Measurements from ENCODE around the gene E2F6.

Gene E2F6

DNA sequence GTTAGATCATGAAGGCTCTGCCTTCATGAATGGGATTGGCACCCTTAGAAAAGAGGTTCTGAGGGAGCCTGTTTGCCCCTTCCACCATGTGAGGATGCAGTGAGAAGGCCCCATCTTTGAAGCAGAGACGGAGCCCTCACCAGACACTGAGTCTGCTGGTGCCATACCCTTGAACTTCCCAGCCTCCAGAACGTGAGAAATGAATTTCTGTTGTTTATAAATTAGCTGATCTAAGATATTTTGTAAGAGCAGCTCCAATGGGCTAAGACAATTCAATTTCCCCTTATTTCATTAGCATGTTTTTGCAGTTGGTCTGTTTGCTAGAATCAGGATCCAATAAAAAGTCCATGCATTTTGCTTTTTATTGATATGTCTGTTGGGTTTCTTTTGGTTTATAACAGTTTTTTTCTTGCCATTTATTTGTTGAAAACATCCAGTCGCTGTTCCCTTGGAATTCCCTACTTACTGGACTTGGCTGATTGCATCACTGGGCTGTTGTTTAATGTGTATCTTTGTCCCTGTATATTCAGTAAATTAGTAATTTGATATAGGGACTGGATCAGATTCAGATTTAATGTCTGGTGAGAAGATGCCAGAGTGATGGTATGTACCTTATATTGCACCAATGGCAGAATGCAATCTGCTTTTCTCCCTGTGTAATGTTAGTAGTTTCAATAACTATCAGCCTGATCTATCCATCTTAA lies 43.8 kb upstream of the E2F6 start:
- H3K4me1 ChIP-seq (ENCODE audit: insufficient read depth, low read length, poor library complexity, severe bottlenecking): peaks cover 3% of the 10 kb centered on the region
- H3K4me2 ChIP-seq (ENCODE audit: low read depth, low read length, poor library complexity, severe bottlenecking): no peak overlapping the region
- no peaks in the 10 kb centered on the region for H3K36me3 ChIP-seq (ENCODE audit: insufficient read depth, low read length)
- no peaks in the 10 kb centered on the region for H4K20me1 ChIP-seq (ENCODE audit: insufficient read depth, low read length, poor library complexity, severe bottlenecking)
- no peaks in the 10 kb centered on the region for H3K79me2 ChIP-seq (ENCODE audit: insufficient read depth, low read length)
- H3K9me2 ChIP-seq (replicated peaks; ENCODE audit: low read depth, low read length): no peaks in the 10 kb centered on the region
- H2AFZ ChIP-seq (ENCODE audit: low read length): no peak overlapping the region
- no peaks in the 10 kb centered on the region for H3K27me3 ChIP-seq (ENCODE audit: insufficient read depth, low read length, poor library complexity, severe bottlenecking)
- TF ChIP-seq EZH2phosphoT487 (IDR thresholded peaks at IDR 0.05; ENCODE audit: borderline replicate concordance): no peak
- TF ChIP-seq, protein P1, sequence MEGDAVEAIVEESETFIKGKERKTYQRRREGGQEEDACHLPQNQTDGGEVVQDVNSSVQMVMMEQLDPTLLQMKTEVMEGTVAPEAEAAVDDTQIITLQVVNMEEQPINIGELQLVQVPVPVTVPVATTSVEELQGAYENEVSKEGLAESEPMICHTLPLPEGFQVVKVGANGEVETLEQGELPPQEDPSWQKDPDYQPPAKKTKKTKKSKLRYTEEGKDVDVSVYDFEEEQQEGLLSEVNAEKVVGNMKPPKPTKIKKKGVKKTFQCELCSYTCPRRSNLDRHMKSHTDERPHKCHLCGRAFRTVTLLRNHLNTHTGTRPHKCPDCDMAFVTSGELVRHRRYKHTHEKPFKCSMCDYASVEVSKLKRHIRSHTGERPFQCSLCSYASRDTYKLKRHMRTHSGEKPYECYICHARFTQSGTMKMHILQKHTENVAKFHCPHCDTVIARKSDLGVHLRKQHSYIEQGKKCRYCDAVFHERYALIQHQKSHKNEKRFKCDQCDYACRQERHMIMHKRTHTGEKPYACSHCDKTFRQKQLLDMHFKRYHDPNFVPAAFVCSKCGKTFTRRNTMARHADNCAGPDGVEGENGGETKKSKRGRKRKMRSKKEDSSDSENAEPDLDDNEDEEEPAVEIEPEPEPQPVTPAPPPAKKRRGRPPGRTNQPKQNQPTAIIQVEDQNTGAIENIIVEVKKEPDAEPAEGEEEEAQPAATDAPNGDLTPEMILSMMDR (conservative IDR thresholded peaks at IDR 0.05; ENCODE audit: low read length): no peak
- no peak overlapping the region for H3K4me3 ChIP-seq (ENCODE audit: low read length, poor library complexity, severe bottlenecking)
- no peak overlapping the region for H3K9ac ChIP-seq (ENCODE audit: low read depth, low read length, poor library complexity, severe bottlenecking)
- H3K9me3 ChIP-seq (ENCODE audit: insufficient read depth, low read depth, low read length): no peaks in the 10 kb centered on the region
- H3F3A ChIP-seq (ENCODE audit: low read depth): no peaks in the 10 kb centered on the region

- no peak overlapping the region for H3K9ac ChIP-seq (ENCODE audit: low read depth, low read length, poor library complexity, severe bottlenecking)
- no peaks in the 10 kb centered on the region for H3K79me2 ChIP-seq (ENCODE audit: insufficient read depth, low read length)
- no peaks in the 10 kb centered on the region for H3K9me3 ChIP-seq (ENCODE audit: insufficient read depth, low read depth, low read length)
- H3K4me2 ChIP-seq (ENCODE audit: low read depth, low read length, poor library complexity, severe bottlenecking): no peak overlapping the region
- no peaks in the 10 kb centered on the region for H3K36me3 ChIP-seq (ENCODE audit: insufficient read depth, low read length)
- no peaks in the 10 kb centered on the region for H3K27me3 ChIP-seq (ENCODE audit: insufficient read depth, low read length, poor library complexity, severe bottlenecking)
- H2AFZ ChIP-seq (ENCODE audit: low read length): no peak overlapping the region
- peaks cover 3% of the 10 kb centered on the region for H3K4me1 ChIP-seq (ENCODE audit: insufficient read depth, low read length, poor library complexity, severe bottlenecking)
- TF ChIP-seq, protein P1 (conservative IDR thresholded peaks at IDR 0.05; ENCODE audit: low read length): no peak
- TF ChIP-seq EZH2phosphoT487 (IDR thresholded peaks at IDR 0.05; ENCODE audit: borderline replicate concordance): no peak
- no peak overlapping the region for H3K4me3 ChIP-seq (ENCODE audit: low read length, poor library complexity, severe bottlenecking)
- H3F3A ChIP-seq (ENCODE audit: low read depth): no peaks in the 10 kb centered on the region
- no peaks in the 10 kb centered on the region for H4K20me1 ChIP-seq (ENCODE audit: insufficient read depth, low read length, poor library complexity, severe bottlenecking)
- H3K9me2 ChIP-seq (replicated peaks; ENCODE audit: low read depth, low read length): no peaks in the 10 kb centered on the region
Measured at GRCh38 chr2:11508279-11508678, 42.3 kb upstream of the E2F6 start.

DNA sequence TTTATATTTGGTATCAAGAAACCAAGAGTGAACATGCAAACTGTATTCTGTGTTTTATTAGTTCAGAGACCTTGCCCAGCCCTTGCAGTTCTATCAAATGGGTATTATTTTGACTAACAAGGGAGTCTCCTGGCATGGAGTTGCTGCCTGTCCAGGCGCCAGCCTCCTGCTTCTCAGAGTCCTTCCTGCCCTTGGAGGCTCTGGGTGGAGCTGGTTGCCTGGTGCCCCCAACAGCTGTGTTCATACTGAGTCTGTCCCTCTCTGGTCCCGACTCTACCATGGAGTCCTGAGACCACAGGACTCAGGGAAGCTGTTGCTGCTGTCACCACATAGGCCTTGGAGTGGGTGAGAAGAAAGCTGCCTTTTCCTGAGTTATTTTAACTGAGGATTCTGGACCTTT lies 41.6 kb upstream of the E2F6 start:
- TF ChIP-seq, protein P1 (conservative IDR thresholded peaks at IDR 0.05; ENCODE audit: low read length): no peak
- no peak for TF ChIP-seq EZH2phosphoT487 (IDR thresholded peaks at IDR 0.05; ENCODE audit: borderline replicate concordance)
- no peaks in the 10 kb centered on the region for H3K79me2 ChIP-seq (ENCODE audit: insufficient read depth, low read length)
- H3K9me3 ChIP-seq (ENCODE audit: insufficient read depth, low read depth, low read length): no peaks in the 10 kb centered on the region
- H4K20me1 ChIP-seq (ENCODE audit: insufficient read depth, low read length, poor library complexity, severe bottlenecking): no peaks in the 10 kb centered on the region
- H2AFZ ChIP-seq (ENCODE audit: low read length): no peak overlapping the region
- no peaks in the 10 kb centered on the region for H3K27me3 ChIP-seq (ENCODE audit: insufficient read depth, low read length, poor library complexity, severe bottlenecking)
- no peaks in the 10 kb centered on the region for H3F3A ChIP-seq (ENCODE audit: low read depth)
- no peak overlapping the region for H3K4me3 ChIP-seq (ENCODE audit: low read length, poor library complexity, severe bottlenecking)
- peaks cover 3% of the 10 kb centered on the region for H3K4me1 ChIP-seq (ENCODE audit: insufficient read depth, low read length, poor library complexity, severe bottlenecking)
- H3K9ac ChIP-seq (ENCODE audit: low read depth, low read length, poor library complexity, severe bottlenecking): no peak overlapping the region
- no peaks in the 10 kb centered on the region for H3K36me3 ChIP-seq (ENCODE audit: insufficient read depth, low read length)
- H3K9me2 ChIP-seq (replicated peaks; ENCODE audit: low read depth, low read length): no peaks in the 10 kb centered on the region
- H3K4me2 ChIP-seq (ENCODE audit: low read depth, low read length, poor library complexity, severe bottlenecking): no peak overlapping the region

All from Loucy (cell line).